Activated naive CD8-positive, alpha-beta T cell (primary cell): Measurements from ENCODE around the gene CPN1.

ENCODE experiments used
- H3K27ac Mint-ChIP-seq: one replicate; pipeline ENCODE4 v1.8.0; 2021; ENCODE audit warnings: mixed read lengths
- H3K27me3 Mint-ChIP-seq: one replicate; pipeline ENCODE4 v1.8.0; 2021; ENCODE audit warnings: mixed read lengths
- H3K36me3 Mint-ChIP-seq: one replicate; pipeline ENCODE4 v1.8.0; 2021; ENCODE audit warnings: mixed read lengths
- H3K4me1 Mint-ChIP-seq: one replicate; pipeline ENCODE4 v1.8.0; 2021; ENCODE audit warnings: low read depth, mixed read lengths
- H3K4me3 Mint-ChIP-seq: one replicate; pipeline ENCODE4 v1.8.0; 2021; ENCODE audit warnings: mild to moderate bottlenecking, mixed read lengths
- H3K9me3 Mint-ChIP-seq: one replicate; pipeline ENCODE4 v1.8.0; 2021; ENCODE audit warnings: low read depth, mixed read lengths

Gene CPN1

GRCh38 chr10:100000109-100000644, 81.5 kb downstream of the CPN1 start:
- Mint-ChIP-seq H3K27ac (no peak overlapping the region), H3K27me3 (no peaks in the 10 kb centered on the region), H3K36me3 (peaks cover 8% of the 10 kb centered on the region), H3K4me3 (no peak overlapping the region), H3K4me1 (peaks cover 5% of the 10 kb centered on the region), H3K9me3 (no peaks in the 10 kb centered on the region)

- peaks cover 8% of the 10 kb centered on the region for H3K36me3 Mint-ChIP-seq
- no peaks in the 10 kb centered on the region for H3K9me3 Mint-ChIP-seq
- no peaks in the 10 kb centered on the region for H3K27me3 Mint-ChIP-seq
- no peak overlapping the region for H3K4me3 Mint-ChIP-seq
- H3K27ac Mint-ChIP-seq = no peak overlapping the region
- H3K4me1 Mint-ChIP-seq = peaks cover 8% of the 10 kb centered on the region
Measured at GRCh38 chr10:99999319-100000108, 82.2 kb downstream of the CPN1 start.

GRCh38 chr10:99998889-99999288, 82.8 kb downstream of the CPN1 start:
- Mint-ChIP-seq H3K27me3 (no peaks in the 10 kb centered on the region), H3K4me1 (peaks cover 15% of the 10 kb centered on the region), H3K36me3 (peaks cover 8% of the 10 kb centered on the region), H3K9me3 (no peaks in the 10 kb centered on the region), H3K27ac (no peak overlapping the region), H3K4me3 (no peak overlapping the region)

GRCh38 chr10:99996671-99997648, 84.7 kb downstream of the CPN1 start:
- Mint-ChIP-seq H3K36me3 (peaks cover 8% of the 10 kb centered on the region), H3K4me1 (peaks cover 21% of the 10 kb centered on the region), H3K27me3 (no peaks in the 10 kb centered on the region), H3K9me3 (no peaks in the 10 kb centered on the region), H3K4me3 (no peak overlapping the region), H3K27ac (no peak overlapping the region)

GRCh38 chr10:99995713-99996112, 86.0 kb downstream of the CPN1 start:
- H3K27me3 Mint-ChIP-seq = no peaks in the 10 kb centered on the region
- H3K4me3 Mint-ChIP-seq = no peak overlapping the region
- peaks cover 8% of the 10 kb centered on the region for H3K36me3 Mint-ChIP-seq
- peak overlapping the region; percentile 30 for H3K27ac Mint-ChIP-seq
- peaks cover 21% of the 10 kb centered on the region for H3K4me1 Mint-ChIP-seq
- no peaks in the 10 kb centered on the region for H3K9me3 Mint-ChIP-seq

GRCh38 chr10:99995269-99995668, 86.4 kb downstream of the CPN1 start:
- no peaks in the 10 kb centered on the region for H3K27me3 Mint-ChIP-seq
- peaks cover 8% of the 10 kb centered on the region for H3K36me3 Mint-ChIP-seq
- H3K27ac Mint-ChIP-seq = peak overlapping the region; percentile 30
- peaks cover 21% of the 10 kb centered on the region for H3K4me1 Mint-ChIP-seq
- peak overlapping the region; percentile 9 for H3K4me3 Mint-ChIP-seq
- H3K9me3 Mint-ChIP-seq = no peaks in the 10 kb centered on the region

- no peaks in the 10 kb centered on the region for H3K27me3 Mint-ChIP-seq
- no peaks in the 10 kb centered on the region for H3K9me3 Mint-ChIP-seq
- no peak overlapping the region for H3K27ac Mint-ChIP-seq
- H3K36me3 Mint-ChIP-seq = peaks cover 8% of the 10 kb centered on the region
- no peak overlapping the region for H3K4me3 Mint-ChIP-seq
- H3K4me1 Mint-ChIP-seq = peaks cover 21% of the 10 kb centered on the region
Measured at GRCh38 chr10:99994801-99995200, 86.9 kb downstream of the CPN1 start.

- Mint-ChIP-seq H3K36me3 (peaks cover 8% of the 10 kb centered on the region), H3K27ac (peak overlapping the region; percentile 29), H3K27me3 (no peaks in the 10 kb centered on the region), H3K9me3 (no peaks in the 10 kb centered on the region), H3K4me3 (peak overlapping the region; percentile 40), H3K4me1 (peaks cover 21% of the 10 kb centered on the region)
Measured at GRCh38 chr10:99993701-99994689, 87.7 kb downstream of the CPN1 start.
